ENCODE data around the gene THOC5.
"Not testable (repeated sequence)": the region's sequence is repeated elsewhere in the genome, so short reads cannot be mapped to it uniquely, and the experiment has no call there.

GRCh38 chr22:29552357-29552756, 1.2 kb downstream of the THOC5 start:
- not testable (repeated sequence) for TF ChIP-seq CTCF (conservative IDR thresholded peaks at IDR 0.05; ENCODE audit: low read depth, low read length); MXI1 (IDR thresholded peaks at IDR 0.05; ENCODE audit: borderline replicate concordance, low read depth, low read length)
